Middle frontal gyrus (tissue), 1 donor: ENCODE measurements around the gene ZNRF1.
"Not testable (repeated sequence)": the region's sequence is repeated elsewhere in the genome, so short reads cannot be mapped to it uniquely, and the experiment has no call there.

ENCODE experiments used
- DNase-seq: peaks from one replicate; pipeline ENCODE4 v3.0.0-alpha.2; 2015; ENCODE audit warnings: low spot score; ENCODE audit errors: extremely low spot score

ZNRF1 gene

GRCh38 chr16:74998481-74999218, at the start of gene ZNRF1:
Gene ZNRF1, plus strand, starts transcription at chr16:74999024. Its CDS starts 648 bp downstream, at chr16:74999672.
- DNase-seq: no peak

- no peak for DNase-seq
Measured at GRCh38 chr16:74949309-74949708, 49.5 kb upstream of the ZNRF1 start.

- DNase-seq: no peak
Measured at GRCh38 chr16:74950511-74950910, 48.3 kb upstream of the ZNRF1 start.

- no peak for DNase-seq
Measured at GRCh38 chr16:74951206-74951605, 47.6 kb upstream of the ZNRF1 start.

- DNase-seq: no peak
Measured at GRCh38 chr16:74951681-74952080, 47.1 kb upstream of the ZNRF1 start.

- no peak for DNase-seq
Measured at GRCh38 chr16:74954763-74955162, 44.1 kb upstream of the ZNRF1 start.

GRCh38 chr16:74973304-74973703, 25.5 kb upstream of the ZNRF1 start:
- no peak for DNase-seq

GRCh38 chr16:74975591-74975990, 23.2 kb upstream of the ZNRF1 start:
- DNase-seq: no peak

- DNase-seq: no peak
Measured at GRCh38 chr16:74982256-74982655, 16.6 kb upstream of the ZNRF1 start.

- no peak for DNase-seq
Measured at GRCh38 chr16:74984194-74984528, 14.7 kb upstream of the ZNRF1 start.

GRCh38 chr16:74984529-74985296, 14.1 kb upstream of the ZNRF1 start, which contains the start of gene WDR59:
Gene WDR59, minus strand, starts transcription at chr16:74985123. Its CDS starts 106 bp downstream, at chr16:74985017.
- DNase-seq: peak; percentile 98

- DNase-seq: no peak
Measured at GRCh38 chr16:74987027-74987681, 11.7 kb upstream of the ZNRF1 start.

- DNase-seq: not testable (repeated sequence)
Measured at GRCh38 chr16:74989864-74990263, 9.0 kb upstream of the ZNRF1 start.

- DNase-seq: no peak
Measured at GRCh38 chr16:74990832-74991231, 8.0 kb upstream of the ZNRF1 start.

- no peak for DNase-seq
Measured at GRCh38 chr16:74991268-74991592, 7.6 kb upstream of the ZNRF1 start.

- DNase-seq: no peak
Measured at GRCh38 chr16:74991593-74992403, 7.0 kb upstream of the ZNRF1 start.

- no peak for DNase-seq
Measured at GRCh38 chr16:74995986-74996385, 2.8 kb upstream of the ZNRF1 start.

GRCh38 chr16:74997042-74997491, 1.8 kb upstream of the ZNRF1 start:
- DNase-seq: no peak

- no peak for DNase-seq
Measured at GRCh38 chr16:74999219-74999608, 390 bp downstream of the ZNRF1 start.

GRCh38 chr16:74999609-75000480, 1.0 kb downstream of the ZNRF1 start:
- DNase-seq: no peak
